HG02840 (cell line): ENCODE data around the gene MMP24OS.

Experiments
- ATAC-seq: cut with Tn5 transposase; IDR thresholded peaks from one replicate; pipeline ENCODE4 v1.9.1; 2021; ENCODE audit warnings: mild to moderate bottlenecking, moderate library complexity, moderate number of reproducible peaks; ENCODE audit not compliant: unreplicated experiment, low FRiP score

The MMP24OS gene

GRCh38 chr20:35307666-35308653, 30.0 kb upstream of the MMP24OS start:
- ATAC-seq, result no peak

GRCh38 chr20:35306931-35307517, 29.1 kb upstream of the MMP24OS start:
- no peak for ATAC-seq

- ATAC-seq, result no peak
These were observed 28.0 kb upstream of the MMP24OS start for GRCh38 chr20:35305682-35306556.

GRCh38 chr20:35304956-35305355, 27.0 kb upstream of the MMP24OS start:
- ATAC-seq, result no peak

- no peak for ATAC-seq
These were observed 26.0 kb upstream of the MMP24OS start for GRCh38 chr20:35303735-35304491.

GRCh38 chr20:35303382-35303734, 25.4 kb upstream of the MMP24OS start:
- ATAC-seq, result no peak

GRCh38 chr20:35302421-35303335, 24.8 kb upstream of the MMP24OS start:
- no peak for ATAC-seq

GRCh38 chr20:35301426-35301825, 23.5 kb upstream of the MMP24OS start:
- no peak for ATAC-seq

- ATAC-seq, result no peak
These were observed 22.7 kb upstream of the MMP24OS start for GRCh38 chr20:35300469-35301262.

GRCh38 chr20:35299780-35300179, 21.9 kb upstream of the MMP24OS start:
- no peak for ATAC-seq

GRCh38 chr20:35298264-35298663, 20.3 kb upstream of the MMP24OS start:
- ATAC-seq, result no peak

GRCh38 chr20:35297740-35298139, 19.8 kb upstream of the MMP24OS start:
- ATAC-seq, result no peak

- ATAC-seq, result no peak
These were observed 19.2 kb upstream of the MMP24OS start for GRCh38 chr20:35297155-35297554.

- ATAC-seq, result no peak
These were observed 18.2 kb upstream of the MMP24OS start for GRCh38 chr20:35296101-35296554.

- no peak for ATAC-seq
These were observed 17.8 kb upstream of the MMP24OS start for GRCh38 chr20:35295674-35296073.

- ATAC-seq, result no peak
These were observed 17.1 kb upstream of the MMP24OS start for GRCh38 chr20:35295058-35295457.

- no peak for ATAC-seq
These were observed 16.4 kb upstream of the MMP24OS start for GRCh38 chr20:35294293-35294685.
